Left ventricle myocardium inferior (tissue), 1 donor: Measurements from ENCODE around the gene DAO. TPM values are rescaled to one million over a fixed set of nuclear protein-coding genes. Genes with fewer than 3 reads are reported as not detected.
A peak's percentile ranks its signal among the peaks of the same experiment; 100 is the strongest.

ENCODE experiments used
- DNase-seq: peaks from one replicate; pipeline ENCODE4 v3.0.0-alpha.2; 2020
- H3K27ac ChIP-seq: fragments of 200-600 bp; replicated peaks from 2 replicates; pipeline ENCODE4 v1.8.0; 2021
- H3K27me3 ChIP-seq: fragments of 200-600 bp; 2 replicates; pipeline ENCODE4 v1.8.0; 2021; ENCODE audit warnings: low read depth
- H3K36me3 ChIP-seq: fragments of 200-600 bp; 2 replicates; pipeline ENCODE4 v1.8.0; 2021
- H3K4me1 ChIP-seq: fragments of 200-600 bp; 2 replicates; pipeline ENCODE4 v1.8.0; 2021
- H3K4me3 ChIP-seq: fragments of 200-600 bp; 2 replicates; pipeline ENCODE4 v1.8.0; 2021; ENCODE audit warnings: mild to moderate bottlenecking, moderate library complexity
- H3K9me3 ChIP-seq: fragments of 200-600 bp; replicated peaks from 2 replicates; pipeline ENCODE4 v1.8.0; 2021
- CTCF ChIP-seq: fragments of 200-600 bp; IDR thresholded peaks from 2 replicates; pipeline ENCODE4 v1.8.0; 2021; ENCODE audit warnings: antibody characterized with exemption, mild to moderate bottlenecking, borderline replicate concordance
- intact Hi-C: fragments of 100-400 bp; cut with micrococcal nuclease; formaldehyde crosslinking; loops from one replicate; pipeline ENCODE4 v1.11.0; 2022
- total RNA-seq: library from RNA; stranded (reverse); fragmentation: NEBNext Ultra II Directional; extraction: Animal tissue kit (Norgen Biotek cat#: 25700); gene quantifications from one replicate; pipeline ENCODE4 v1.2.1, GENCODE V29; 2021
- donor health status: DM: no; HTN: yes; CAD: no; lungs with severe emphysema.

DAO gene
- total RNA-seq, 1 donor from 2014 or later, result not detected

GRCh38 chr12:108845696-108846095, 34.2 kb upstream of the DAO start:
- Histone ChIP-seq H3K27me3 (no peaks in the 10 kb centered on the region), H3K36me3 (peaks cover 34% of the 10 kb centered on the region), H3K9me3 (no peaks in the 10 kb centered on the region), H3K27ac (peak overlapping the region; percentile 70), H3K4me1 (peaks cover 98% of the 10 kb centered on the region), H3K4me3 (no peak overlapping the region)
- TF ChIP-seq CTCF, result no peak
- intact Hi-C loops, result no loop called here
- no peak for DNase-seq

DNA sequence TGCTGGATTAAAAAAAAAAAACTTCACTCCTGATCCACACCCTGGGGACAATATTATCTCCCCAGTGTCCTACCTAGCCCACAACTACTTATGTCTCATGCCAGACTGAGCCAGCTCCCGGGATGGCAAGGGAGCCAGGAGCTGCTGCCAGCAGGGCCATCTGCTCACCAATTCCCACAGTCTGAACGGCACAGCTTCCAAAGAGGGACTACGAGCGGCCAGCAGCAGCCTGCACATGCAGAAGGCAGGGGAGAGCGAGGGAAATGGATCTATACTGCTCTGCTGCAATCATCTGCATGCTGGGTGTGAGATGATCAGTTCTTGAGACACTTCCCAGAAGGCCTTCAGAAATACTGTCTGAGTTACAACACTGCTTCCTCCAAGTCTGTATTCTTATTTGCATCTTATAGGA, 33.6 kb upstream of the DAO start:
- intact Hi-C loops, result no loop called here
- peaks cover 98% of the 10 kb centered on the region for H3K4me1 ChIP-seq

GRCh38 chr12:108847705-108848104, 32.2 kb upstream of the DAO start:
- intact Hi-C loops, result no loop called here
- H3K36me3 ChIP-seq, result peaks cover 35% of the 10 kb centered on the region

More for the DNA sequence above, 33.6 kb upstream of the DAO start:
- no peak for TF ChIP-seq CTCF
- no peaks in the 10 kb centered on the region for H3K9me3 ChIP-seq
- H3K36me3 ChIP-seq, result peaks cover 34% of the 10 kb centered on the region
- DNase-seq, result peak; percentile 72
- no peaks in the 10 kb centered on the region for H3K27me3 ChIP-seq
- peak overlapping the region; percentile 70 for H3K27ac ChIP-seq
- H3K4me3 ChIP-seq, result peak overlapping the region; percentile 22

GRCh38 chr12:108849660-108850059, 30.2 kb upstream of the DAO start:
- no peak for TF ChIP-seq CTCF
- Histone ChIP-seq H3K27ac (peak overlapping the region; percentile 70), H3K9me3 (no peaks in the 10 kb centered on the region), H3K4me1 (peaks cover 98% of the 10 kb centered on the region), H3K27me3 (no peaks in the 10 kb centered on the region), H3K4me3 (peak overlapping the region; percentile 25), H3K36me3 (peaks cover 35% of the 10 kb centered on the region)
- peak; percentile 37 for DNase-seq
- intact Hi-C loops, result loop anchor here (10.0 kb wide), 1 partner anchor 45 kb away; no protein-coding TSS in a partner anchor

More at GRCh38 chr12:108847705-108848104, 32.2 kb upstream of the DAO start:
- Histone ChIP-seq H3K4me3 (no peak overlapping the region), H3K4me1 (peaks cover 98% of the 10 kb centered on the region), H3K9me3 (no peaks in the 10 kb centered on the region), H3K27ac (peak overlapping the region; percentile 70), H3K27me3 (no peaks in the 10 kb centered on the region)
- no peak for TF ChIP-seq CTCF
- DNase-seq, result no peak

DNA sequence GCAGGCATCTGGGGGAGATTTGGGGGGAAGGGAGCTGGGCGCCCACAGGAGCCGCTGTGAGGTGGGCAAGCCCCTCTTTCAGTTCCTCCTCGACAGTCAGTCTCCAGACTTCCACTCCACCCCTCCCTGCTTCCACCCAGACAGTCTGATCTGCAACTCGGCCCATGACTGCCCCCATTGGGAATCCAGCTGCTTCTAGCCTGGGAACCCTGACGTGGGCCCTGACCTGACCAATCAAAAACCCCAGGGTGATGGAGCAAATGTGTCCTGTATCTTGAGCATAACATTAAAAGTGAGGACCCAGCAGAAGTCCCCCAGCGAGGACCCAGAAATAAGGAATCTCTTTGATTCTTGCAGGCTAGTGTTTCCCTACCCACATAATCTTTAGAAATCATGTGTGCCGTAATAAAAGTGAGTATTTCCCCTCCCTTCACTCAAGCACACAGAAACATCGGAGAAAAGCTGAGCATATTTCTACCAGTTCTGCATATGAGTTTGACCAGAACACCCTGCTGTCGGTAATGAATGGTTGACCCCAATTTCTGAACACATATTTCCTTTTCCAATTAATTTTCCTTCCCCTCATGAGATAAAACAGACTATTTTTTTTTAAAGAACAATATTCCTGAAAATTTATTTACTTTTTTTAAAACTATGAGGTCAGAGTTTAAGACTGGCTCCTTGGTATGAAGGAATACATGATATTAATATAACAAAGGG, 28.9 kb upstream of the DAO start:
- Histone ChIP-seq H3K36me3 (peaks cover 35% of the 10 kb centered on the region), H3K27me3 (no peaks in the 10 kb centered on the region), H3K27ac (peak overlapping the region; percentile 98), H3K4me3 (peak overlapping the region; percentile 45), H3K9me3 (peaks cover 4% of the 10 kb centered on the region), H3K4me1 (peaks cover 98% of the 10 kb centered on the region)
- intact Hi-C loops, result loop anchor here (10.0 kb wide), 1 partner anchor 46 kb away; no protein-coding TSS in a partner anchor
- peak; percentile 33 for TF ChIP-seq CTCF
- peak; percentile 74 for DNase-seq
